ENCODE results near the gene CRHR2. TPM values are rescaled to one million over a fixed set of nuclear protein-coding genes. Genes with fewer than 3 reads are reported as not detected.
A peak's percentile ranks its signal among the peaks of the same experiment; 100 is the strongest.

CRHR2 gene
- total RNA-seq, 1 experiment from 2014 or later: 0.22 TPM

DNA sequence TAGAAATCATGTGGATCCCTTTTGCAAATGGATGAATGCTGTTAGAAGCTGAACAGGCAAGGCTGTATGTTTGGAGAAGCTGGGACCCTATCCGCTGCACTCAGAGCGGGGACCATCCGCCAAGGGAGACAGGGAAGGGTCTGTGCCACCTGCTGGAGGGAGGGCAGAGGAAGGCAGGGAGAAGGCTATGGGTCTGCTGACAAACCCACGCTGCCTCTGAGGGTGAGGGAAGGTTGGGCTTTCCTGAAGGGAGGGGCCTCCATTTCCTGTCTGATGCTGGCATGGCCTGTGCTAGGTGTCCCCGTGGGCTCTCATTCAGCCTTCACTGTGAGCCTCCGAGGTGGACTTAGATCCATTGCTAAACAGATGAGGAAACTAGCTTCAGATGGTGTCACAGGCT lies 5.3 kb upstream of the CRHR2 start:
- TF ChIP-seq RORB (CRISPR knock-in tag; IDR thresholded peaks at IDR 0.05) (no peak), ZBTB43 (CRISPR knock-in tag; IDR thresholded peaks at IDR 0.05) (no peak), PRRX2 (CRISPR knock-in tag; IDR thresholded peaks at IDR 0.05) (no peak), ZNF317 (CRISPR knock-in tag; IDR thresholded peaks at IDR 0.05; ENCODE audit: borderline replicate concordance, low read depth) (0 out of 2 replicates have a peak, but pooled peaks have one; percentile 18), FOXJ3 (CRISPR knock-in tag; IDR thresholded peaks at IDR 0.05; ENCODE audit: borderline replicate concordance) (no peak), JAZF1 (CRISPR knock-in tag; IDR thresholded peaks at IDR 0.05) (no peak)
- TF ChIP-seq, protein P1, sequence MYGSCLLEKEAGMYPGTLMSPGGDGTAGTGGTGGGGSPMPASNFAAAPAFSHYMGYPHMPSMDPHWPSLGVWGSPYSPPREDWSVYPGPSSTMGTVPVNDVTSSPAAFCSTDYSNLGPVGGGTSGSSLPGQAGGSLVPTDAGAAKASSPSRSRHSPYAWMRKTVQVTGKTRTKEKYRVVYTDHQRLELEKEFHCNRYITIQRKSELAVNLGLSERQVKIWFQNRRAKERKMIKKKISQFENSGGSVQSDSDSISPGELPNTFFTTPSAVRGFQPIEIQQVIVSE (CRISPR knock-in tag; IDR thresholded peaks at IDR 0.05; ENCODE audit: borderline replicate concordance): no peak
- TF ChIP-seq, protein P2, sequence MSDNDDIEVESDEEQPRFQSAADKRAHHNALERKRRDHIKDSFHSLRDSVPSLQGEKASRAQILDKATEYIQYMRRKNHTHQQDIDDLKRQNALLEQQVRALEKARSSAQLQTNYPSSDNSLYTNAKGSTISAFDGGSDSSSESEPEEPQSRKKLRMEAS (CRISPR knock-in tag; IDR thresholded peaks at IDR 0.05): no peak
- CTCF ChIA-PET: interaction anchor here (0.9 to 1.0 kb wide), 2 partner anchors 11 to 104 kb away, joined by 3 to 4 read pairs; no protein-coding TSS in a partner anchor
- DNase-seq (ENCODE audit: low spot score) (no peak), ATAC-seq (peak; percentile 67)
- Mint-ChIP-seq H3K4me3 (no peak overlapping the region), H3K36me3 (no peaks in the 10 kb centered on the region), H3K9me3 (no peaks in the 10 kb centered on the region), H3K27ac (no peak overlapping the region; the same call in 1 of the 2 replicates), H3K4me1 (peaks cover 11% of the 10 kb centered on the region), H3K27me3 (ENCODE audit: low read depth) (peaks cover 32% of the 10 kb centered on the region)
- POLR2A ChIA-PET: no interaction called here

DNA sequence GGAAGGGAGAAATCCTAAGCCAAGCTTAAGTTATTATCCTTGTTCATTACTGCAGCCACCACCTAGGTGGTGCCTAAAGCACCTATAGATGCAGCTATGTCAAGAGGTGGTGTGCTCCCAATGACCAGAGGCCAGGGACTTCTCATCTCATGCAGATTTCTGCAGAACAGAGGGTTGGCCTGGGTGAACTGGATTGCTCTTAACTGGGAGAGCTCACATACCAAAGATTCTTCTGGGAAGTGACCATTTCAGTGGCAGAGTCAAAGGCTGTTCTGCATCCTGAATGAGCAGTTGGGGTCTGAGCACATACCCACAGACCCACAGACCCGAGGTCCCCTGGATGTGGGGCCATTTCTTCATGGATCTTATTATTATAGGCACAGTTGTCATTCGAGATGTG lies 2.1 kb upstream of the CRHR2 start:
- Mint-ChIP-seq H3K4me3 (no peak overlapping the region), H3K9me3 (no peaks in the 10 kb centered on the region), H3K4me1 (peaks cover 36% of the 10 kb centered on the region), H3K27ac (no peak overlapping the region), H3K27me3 (ENCODE audit: low read depth) (peaks cover 62% of the 10 kb centered on the region), H3K36me3 (no peaks in the 10 kb centered on the region)
- DNase-seq (ENCODE audit: low spot score): no peak
- POLR2A ChIA-PET: no interaction called here
- ATAC-seq: peak; percentile 4; the same call in 1 of the 2 replicates
- CTCF ChIA-PET: interaction anchor here (1.5 to 4.2 kb wide), 4 partner anchors 9 to 254 kb away, joined by 6 to 57 read pairs (median 26); no protein-coding TSS in a partner anchor
- TF ChIP-seq NR3C1 (CRISPR knock-in tag; conservative IDR thresholded peaks at IDR 0.05; ENCODE audit: low read depth) (no peak), ZNF396 (CRISPR knock-in tag; IDR thresholded peaks at IDR 0.05; ENCODE audit: borderline replicate concordance) (no peak), GTF2I (CRISPR knock-in tag; conservative IDR thresholded peaks at IDR 0.05) (no peak), IRF2 (CRISPR knock-in tag; IDR thresholded peaks at IDR 0.05; ENCODE audit: borderline replicate concordance, low read depth) (no peak), EMX1 (CRISPR knock-in tag; IDR thresholded peaks at IDR 0.05) (no peak), ATF6 (CRISPR knock-in tag; IDR thresholded peaks at IDR 0.05) (no peak), E2F5 (CRISPR knock-in tag; IDR thresholded peaks at IDR 0.05) (no peak), ZBTB43 (CRISPR knock-in tag; IDR thresholded peaks at IDR 0.05) (no peak), SOX15 (CRISPR knock-in tag; IDR thresholded peaks at IDR 0.05) (no peak), ARID4B (CRISPR knock-in tag; IDR thresholded peaks at IDR 0.05; ENCODE audit: borderline replicate concordance) (no peak), ZNF263 (CRISPR knock-in tag; IDR thresholded peaks at IDR 0.05; ENCODE audit: low read depth) (no peak), ATF3 (CRISPR knock-in tag; conservative IDR thresholded peaks at IDR 0.05) (no peak)
- TF ChIP-seq, protein P3, sequence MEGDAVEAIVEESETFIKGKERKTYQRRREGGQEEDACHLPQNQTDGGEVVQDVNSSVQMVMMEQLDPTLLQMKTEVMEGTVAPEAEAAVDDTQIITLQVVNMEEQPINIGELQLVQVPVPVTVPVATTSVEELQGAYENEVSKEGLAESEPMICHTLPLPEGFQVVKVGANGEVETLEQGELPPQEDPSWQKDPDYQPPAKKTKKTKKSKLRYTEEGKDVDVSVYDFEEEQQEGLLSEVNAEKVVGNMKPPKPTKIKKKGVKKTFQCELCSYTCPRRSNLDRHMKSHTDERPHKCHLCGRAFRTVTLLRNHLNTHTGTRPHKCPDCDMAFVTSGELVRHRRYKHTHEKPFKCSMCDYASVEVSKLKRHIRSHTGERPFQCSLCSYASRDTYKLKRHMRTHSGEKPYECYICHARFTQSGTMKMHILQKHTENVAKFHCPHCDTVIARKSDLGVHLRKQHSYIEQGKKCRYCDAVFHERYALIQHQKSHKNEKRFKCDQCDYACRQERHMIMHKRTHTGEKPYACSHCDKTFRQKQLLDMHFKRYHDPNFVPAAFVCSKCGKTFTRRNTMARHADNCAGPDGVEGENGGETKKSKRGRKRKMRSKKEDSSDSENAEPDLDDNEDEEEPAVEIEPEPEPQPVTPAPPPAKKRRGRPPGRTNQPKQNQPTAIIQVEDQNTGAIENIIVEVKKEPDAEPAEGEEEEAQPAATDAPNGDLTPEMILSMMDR (IDR thresholded peaks at IDR 0.05): no peak
